Measurements from ENCODE around the gene TUBA4A.
A peak's percentile ranks its signal among the peaks of the same experiment; 100 is the strongest.

The TUBA4A gene

GRCh38 chr2:219292616-219293015, 38.9 kb upstream of the TUBA4A start:
- TF ChIP-seq, protein P1, sequence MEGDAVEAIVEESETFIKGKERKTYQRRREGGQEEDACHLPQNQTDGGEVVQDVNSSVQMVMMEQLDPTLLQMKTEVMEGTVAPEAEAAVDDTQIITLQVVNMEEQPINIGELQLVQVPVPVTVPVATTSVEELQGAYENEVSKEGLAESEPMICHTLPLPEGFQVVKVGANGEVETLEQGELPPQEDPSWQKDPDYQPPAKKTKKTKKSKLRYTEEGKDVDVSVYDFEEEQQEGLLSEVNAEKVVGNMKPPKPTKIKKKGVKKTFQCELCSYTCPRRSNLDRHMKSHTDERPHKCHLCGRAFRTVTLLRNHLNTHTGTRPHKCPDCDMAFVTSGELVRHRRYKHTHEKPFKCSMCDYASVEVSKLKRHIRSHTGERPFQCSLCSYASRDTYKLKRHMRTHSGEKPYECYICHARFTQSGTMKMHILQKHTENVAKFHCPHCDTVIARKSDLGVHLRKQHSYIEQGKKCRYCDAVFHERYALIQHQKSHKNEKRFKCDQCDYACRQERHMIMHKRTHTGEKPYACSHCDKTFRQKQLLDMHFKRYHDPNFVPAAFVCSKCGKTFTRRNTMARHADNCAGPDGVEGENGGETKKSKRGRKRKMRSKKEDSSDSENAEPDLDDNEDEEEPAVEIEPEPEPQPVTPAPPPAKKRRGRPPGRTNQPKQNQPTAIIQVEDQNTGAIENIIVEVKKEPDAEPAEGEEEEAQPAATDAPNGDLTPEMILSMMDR (IDR thresholded peaks at IDR 0.05; ENCODE audit: low read depth, low read length) = no peak
- DNase-seq = no peak

DNA sequence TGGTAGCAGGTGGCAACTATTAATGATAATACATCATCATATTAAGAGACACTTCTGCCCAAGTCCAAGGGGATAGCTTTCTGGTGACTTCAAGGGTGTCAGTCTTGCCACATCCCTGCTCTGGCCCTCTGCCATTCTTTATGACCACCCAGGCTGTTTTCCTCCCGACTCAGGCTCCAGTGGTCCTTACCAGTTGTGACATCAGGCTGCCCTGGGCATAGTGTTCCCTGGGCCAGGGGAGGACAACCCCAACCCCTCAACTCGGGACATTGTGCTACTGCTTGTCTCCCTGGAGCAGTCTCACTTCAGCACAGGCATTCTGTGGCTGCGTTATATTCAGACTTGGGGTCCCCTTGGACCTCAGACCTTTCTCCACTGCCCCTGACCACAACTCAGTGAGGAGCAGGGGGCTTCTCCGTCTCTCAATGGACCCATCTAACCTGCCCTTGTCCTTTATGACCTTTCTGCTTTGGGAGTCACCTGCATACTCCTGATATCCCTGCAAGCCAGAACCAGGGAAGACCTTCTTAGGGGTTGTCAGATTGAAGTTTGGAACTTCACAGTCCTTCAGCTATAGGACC, 38.3 kb upstream of the TUBA4A start:
- DNase-seq = no peak
- Histone ChIP-seq H3K9me3 (no peaks in the 10 kb centered on the region), H3K36me3 (peaks cover 14% of the 10 kb centered on the region), H3K27me3 (no peaks in the 10 kb centered on the region), H3K4me1 (peaks cover 5% of the 10 kb centered on the region; the same call in 1 of the 2 replicates), H3K4me3 (ENCODE audit: low read depth, low read length) (no peak overlapping the region)
- TF ChIP-seq, protein P1 (IDR thresholded peaks at IDR 0.05; ENCODE audit: low read depth, low read length) = no peak

More at GRCh38 chr2:219292616-219293015, 38.9 kb upstream of the TUBA4A start:
- Histone ChIP-seq H3K9me3 (no peaks in the 10 kb centered on the region), H3K27me3 (no peaks in the 10 kb centered on the region), H3K4me1 (peaks cover 5% of the 10 kb centered on the region; the same call in 1 of the 2 replicates), H3K4me3 (ENCODE audit: low read depth, low read length) (no peak overlapping the region), H3K36me3 (peaks cover 14% of the 10 kb centered on the region)

DNA sequence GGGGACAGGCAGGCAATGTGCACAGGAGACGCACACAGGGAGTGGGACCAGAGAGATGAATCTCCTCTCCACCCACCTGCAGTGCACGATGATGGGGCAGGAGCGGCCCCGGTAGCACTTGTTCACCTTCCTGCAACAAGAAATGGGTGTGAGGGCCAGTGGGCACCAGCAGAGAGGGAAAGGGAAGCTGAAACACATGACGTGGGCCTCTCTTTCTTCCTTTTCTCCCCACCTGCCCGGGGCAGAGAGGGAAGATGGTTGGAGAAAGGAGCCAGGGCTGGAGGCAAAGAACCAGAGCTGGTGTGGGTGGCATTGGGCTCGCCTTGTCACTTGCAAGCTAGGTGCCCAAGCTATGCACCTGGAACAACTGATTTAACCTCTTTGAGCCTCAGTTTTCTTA, 37.7 kb upstream of the TUBA4A start:
- H3K4me3 ChIP-seq (ENCODE audit: low read depth, low read length) = no peak overlapping the region
- H3K36me3 ChIP-seq = peaks cover 14% of the 10 kb centered on the region
- TF ChIP-seq, protein P1 (IDR thresholded peaks at IDR 0.05; ENCODE audit: low read depth, low read length) = no peak
- no peaks in the 10 kb centered on the region for H3K27me3 ChIP-seq
- peaks cover 5% of the 10 kb centered on the region; the same call in 1 of the 2 replicates for H3K4me1 ChIP-seq
- H3K9me3 ChIP-seq = no peaks in the 10 kb centered on the region
- DNase-seq = no peak

DNA sequence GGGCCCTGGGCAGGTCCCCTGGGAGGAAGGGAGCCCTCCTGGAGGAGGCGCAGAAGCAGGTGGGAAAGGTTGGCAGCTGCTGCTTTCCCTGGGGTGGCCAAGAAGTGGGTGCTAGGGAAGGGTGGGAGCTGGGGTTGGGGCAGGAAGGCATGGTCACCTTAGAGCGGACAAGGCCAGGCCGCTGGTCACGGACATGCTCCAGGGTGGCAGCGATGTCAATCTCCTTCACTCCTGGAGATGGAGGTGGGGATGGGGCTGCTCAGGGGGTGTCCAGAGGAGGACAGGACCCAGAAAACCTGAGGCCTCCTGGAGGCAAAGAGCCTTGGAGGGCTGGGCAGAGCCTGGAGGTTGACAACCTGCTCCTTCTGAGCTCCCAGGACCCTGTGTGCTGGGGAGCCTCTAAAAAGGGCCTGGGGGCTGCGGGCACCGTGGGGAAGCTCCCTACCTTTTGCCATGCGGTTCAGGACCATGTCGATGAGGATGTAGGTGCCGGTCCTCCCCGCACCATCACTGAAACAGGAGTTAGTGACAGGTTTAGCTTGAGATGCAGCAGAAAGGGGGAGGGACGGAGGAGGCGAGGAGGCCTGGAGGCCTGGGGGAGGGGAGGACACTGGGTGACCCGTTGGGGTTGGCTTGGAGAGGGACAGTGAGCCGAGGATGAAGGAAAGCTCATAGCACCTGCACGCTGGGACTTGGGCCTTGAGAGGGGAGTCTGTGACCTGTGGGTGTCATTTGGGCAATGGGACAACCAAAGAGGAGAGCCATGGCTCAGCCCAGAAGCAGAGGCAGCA, 36.9 kb upstream of the TUBA4A start:
- no peak for DNase-seq
- no peaks in the 10 kb centered on the region for H3K27me3 ChIP-seq
- TF ChIP-seq, protein P1 (IDR thresholded peaks at IDR 0.05; ENCODE audit: low read depth, low read length) = no peak
- H3K9me3 ChIP-seq = no peaks in the 10 kb centered on the region
- H3K36me3 ChIP-seq = peaks cover 6% of the 10 kb centered on the region
- H3K4me1 ChIP-seq = peaks cover 5% of the 10 kb centered on the region; the same call in 1 of the 2 replicates
- no peak overlapping the region for H3K4me3 ChIP-seq (ENCODE audit: low read depth, low read length)

DNA sequence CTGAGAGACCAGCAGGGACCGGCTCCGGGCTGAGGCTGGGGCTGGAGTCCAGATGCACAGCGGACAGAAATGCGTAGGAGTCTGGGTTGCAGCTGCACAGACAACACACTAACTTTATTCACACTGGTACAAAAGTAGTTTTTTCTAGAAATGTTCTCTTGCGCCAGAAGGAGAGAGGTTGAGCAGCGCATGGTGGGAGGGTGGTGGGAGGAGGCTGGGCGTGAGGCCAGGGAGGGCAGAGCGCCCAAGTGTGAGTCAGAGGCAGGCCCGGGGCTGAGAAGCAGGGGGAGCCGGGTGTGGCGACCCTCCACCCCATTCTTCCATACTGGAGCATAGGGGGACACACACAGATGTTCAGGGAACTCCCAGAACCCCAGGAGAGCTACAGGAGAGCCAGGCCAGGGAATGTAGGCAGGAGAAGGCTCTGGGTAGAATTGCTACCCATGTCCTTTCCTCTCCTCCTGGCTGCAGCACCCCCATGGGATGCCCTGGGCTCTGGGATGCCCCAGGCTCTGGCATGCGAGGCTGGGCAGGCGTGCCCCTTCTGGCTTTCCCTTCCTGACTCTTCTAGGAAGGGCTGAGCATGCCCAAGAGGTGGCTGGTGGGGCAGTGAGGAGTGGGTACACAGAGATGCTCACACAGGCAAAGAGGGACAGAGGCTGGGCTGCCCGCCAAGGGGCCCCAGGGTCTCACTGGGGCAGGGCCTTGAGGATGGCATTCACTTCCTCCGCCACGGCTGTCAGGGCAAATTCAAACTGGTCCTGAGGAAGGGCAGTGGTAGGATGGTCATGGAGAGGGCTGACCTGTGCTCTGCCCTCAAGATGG, 36.0 kb upstream of the TUBA4A start:
- H3K36me3 ChIP-seq = peaks cover 4% of the 10 kb centered on the region
- peaks cover 5% of the 10 kb centered on the region; the same call in 1 of the 2 replicates for H3K4me1 ChIP-seq
- DNase-seq = peak; percentile 46
- no peaks in the 10 kb centered on the region for H3K27me3 ChIP-seq
- no peak overlapping the region for H3K4me3 ChIP-seq (ENCODE audit: low read depth, low read length)
- TF ChIP-seq, protein P1 (IDR thresholded peaks at IDR 0.05; ENCODE audit: low read depth, low read length) = no peak
- no peaks in the 10 kb centered on the region for H3K9me3 ChIP-seq

Measured in BE2C (cell line).